Activated T-helper 1 cell treated with Interleukin-2 at 50 U/mL for 16 hours (primary cell): ENCODE measurements around the gene RSBN1.
"Not testable (repeated sequence)": the region's sequence is repeated elsewhere in the genome, so short reads cannot be mapped to it uniquely, and the experiment has no call there.

ENCODE experiments used
- DNase-seq: peaks from one replicate; pipeline ENCODE4 v3.0.0-alpha.2; 2020; ENCODE audit warnings: low read depth

RSBN1 gene

GRCh38 chr1:113780374-113781146 lies 31.7 kb downstream of the RSBN1 start:
- DNase-seq, result no peak

GRCh38 chr1:113779542-113779941 lies 32.7 kb downstream of the RSBN1 start:
- no peak for DNase-seq

GRCh38 chr1:113777561-113777960 lies 34.7 kb downstream of the RSBN1 start:
- DNase-seq, result no peak

- DNase-seq, result no peak
Measured at GRCh38 chr1:113770031-113770430, 42.2 kb downstream of the RSBN1 start.

- no peak for DNase-seq
Measured at GRCh38 chr1:113769601-113769970, 42.7 kb downstream of the RSBN1 start.

- no peak for DNase-seq
Measured at GRCh38 chr1:113768916-113769600, 43.2 kb downstream of the RSBN1 start.

GRCh38 chr1:113765306-113766230 lies 46.7 kb downstream of the RSBN1 start:
- DNase-seq, result no peak

- no peak for DNase-seq
Measured at GRCh38 chr1:113763661-113764060, 48.6 kb downstream of the RSBN1 start.

- DNase-seq, result no peak
Measured at GRCh38 chr1:113761937-113762336, 50.3 kb downstream of the RSBN1 start.

GRCh38 chr1:113760102-113761080 lies 51.9 kb downstream of the RSBN1 start:
- DNase-seq, result no peak

GRCh38 chr1:113759333-113760101 lies 52.8 kb downstream of the RSBN1 start, which contains the start of gene PHTF1:
Gene PHTF1 (minus strand): TSS chr1:113759486. CDS start chr1:113758703, 783 bp downstream.
- DNase-seq, result peak; percentile 37

GRCh38 chr1:113758631-113759332 lies 53.5 kb downstream of the RSBN1 start:
- DNase-seq, result peak; percentile 41

GRCh38 chr1:113756461-113756860 lies 55.8 kb downstream of the RSBN1 start:
- DNase-seq, result no peak

- DNase-seq, result not testable (repeated sequence)
Measured at GRCh38 chr1:113753333-113753732, 58.9 kb downstream of the RSBN1 start.

GRCh38 chr1:113751516-113751915 lies 60.8 kb downstream of the RSBN1 start:
- DNase-seq, result no peak

GRCh38 chr1:113751114-113751513 lies 61.2 kb downstream of the RSBN1 start:
- DNase-seq, result no peak

- no peak for DNase-seq
Measured at GRCh38 chr1:113749402-113749801, 62.9 kb downstream of the RSBN1 start.

GRCh38 chr1:113747376-113747775 lies 64.9 kb downstream of the RSBN1 start:
- DNase-seq, result no peak

- DNase-seq, result no peak
Measured at GRCh38 chr1:113745425-113745824, 66.9 kb downstream of the RSBN1 start.

- DNase-seq, result no peak
Measured at GRCh38 chr1:113744114-113744513, 68.2 kb downstream of the RSBN1 start.
